NCI-H82 (cell line): ENCODE results near the gene SERPINB8.

Experiments
- DNase-seq: peaks from one replicate; lab custom pipeline; 2025; lab: John Stamatoyannopoulos, UW

Gene SERPINB8

DNA sequence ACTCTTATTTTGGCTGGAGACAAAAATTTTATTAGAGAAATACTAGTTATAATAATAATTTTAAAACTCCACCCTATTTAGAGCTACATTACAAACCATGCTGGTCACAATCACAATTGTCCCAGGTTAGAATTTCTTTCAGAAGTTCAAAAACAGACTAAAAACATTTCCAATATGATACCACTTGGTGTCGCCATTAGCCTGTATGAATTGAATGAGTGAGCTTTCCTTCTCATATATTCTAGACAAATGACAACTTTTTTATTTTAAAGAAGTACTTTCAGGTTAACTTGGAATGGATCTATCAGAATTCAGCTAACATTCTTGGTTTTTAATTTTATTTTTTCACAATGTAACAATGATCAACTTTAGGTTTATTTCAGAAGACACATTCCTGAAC is 48.0 kb downstream of the SERPINB8 start:
- DNase-seq = peak; percentile 49

DNA sequence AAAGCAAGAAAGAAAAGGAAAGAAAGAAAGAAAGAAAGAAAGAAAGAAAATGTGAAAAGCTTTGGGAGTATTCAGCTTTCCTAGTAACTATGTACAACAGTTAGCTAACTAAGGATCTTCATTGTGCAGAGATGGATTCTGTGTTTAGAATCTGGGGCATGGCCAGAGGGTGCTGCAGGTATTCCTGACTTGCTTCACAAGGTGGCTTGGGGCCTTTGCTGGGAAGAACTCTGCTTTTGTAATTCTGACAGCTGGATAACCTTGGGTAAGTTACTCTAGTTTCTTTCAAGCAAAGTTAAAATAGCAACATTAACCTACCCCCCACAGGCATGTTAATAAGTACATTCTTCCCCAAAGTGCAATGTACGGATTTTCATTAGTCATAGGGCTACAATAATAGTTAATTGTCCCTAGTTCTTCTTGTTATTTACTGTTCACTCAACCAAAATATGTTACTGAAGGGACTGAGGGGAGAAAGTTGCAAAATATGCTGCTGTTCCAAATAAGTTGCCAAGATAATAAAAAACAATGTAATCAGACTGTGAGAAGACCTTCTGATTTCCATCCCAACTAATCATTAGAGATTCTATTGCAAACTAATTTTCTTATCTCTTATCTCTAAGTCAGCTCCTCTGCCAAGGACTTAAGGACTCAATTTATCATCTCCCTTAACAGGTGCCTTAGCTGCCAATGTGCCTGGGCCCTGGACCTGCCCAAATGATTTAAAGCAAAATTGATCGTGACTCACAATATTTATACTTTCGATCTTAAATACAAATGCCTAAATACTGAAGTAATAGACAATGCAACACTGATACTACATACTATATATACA is 50.3 kb downstream of the SERPINB8 start:
- no peak for DNase-seq

DNA sequence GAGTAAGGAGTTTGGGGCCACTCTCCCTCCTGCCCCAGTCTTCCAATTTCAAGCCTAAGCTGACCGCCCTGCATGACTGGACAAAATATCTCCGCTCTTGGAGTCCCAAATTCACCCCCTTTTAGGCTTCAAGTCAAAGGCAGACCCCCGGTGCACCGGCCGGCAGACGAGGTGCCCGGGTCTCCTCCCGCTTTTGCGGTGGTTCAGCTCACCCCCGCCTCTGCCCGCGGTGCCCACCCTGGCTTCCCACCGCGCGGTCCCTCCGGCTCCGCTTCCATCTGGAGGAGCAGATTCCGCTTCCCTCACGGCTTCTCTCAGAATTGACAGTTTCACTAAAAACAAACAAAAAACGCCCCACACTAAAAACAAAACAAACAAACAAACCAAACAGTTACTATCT is 56.5 kb downstream of the SERPINB8 start:
- no peak for DNase-seq

DNA sequence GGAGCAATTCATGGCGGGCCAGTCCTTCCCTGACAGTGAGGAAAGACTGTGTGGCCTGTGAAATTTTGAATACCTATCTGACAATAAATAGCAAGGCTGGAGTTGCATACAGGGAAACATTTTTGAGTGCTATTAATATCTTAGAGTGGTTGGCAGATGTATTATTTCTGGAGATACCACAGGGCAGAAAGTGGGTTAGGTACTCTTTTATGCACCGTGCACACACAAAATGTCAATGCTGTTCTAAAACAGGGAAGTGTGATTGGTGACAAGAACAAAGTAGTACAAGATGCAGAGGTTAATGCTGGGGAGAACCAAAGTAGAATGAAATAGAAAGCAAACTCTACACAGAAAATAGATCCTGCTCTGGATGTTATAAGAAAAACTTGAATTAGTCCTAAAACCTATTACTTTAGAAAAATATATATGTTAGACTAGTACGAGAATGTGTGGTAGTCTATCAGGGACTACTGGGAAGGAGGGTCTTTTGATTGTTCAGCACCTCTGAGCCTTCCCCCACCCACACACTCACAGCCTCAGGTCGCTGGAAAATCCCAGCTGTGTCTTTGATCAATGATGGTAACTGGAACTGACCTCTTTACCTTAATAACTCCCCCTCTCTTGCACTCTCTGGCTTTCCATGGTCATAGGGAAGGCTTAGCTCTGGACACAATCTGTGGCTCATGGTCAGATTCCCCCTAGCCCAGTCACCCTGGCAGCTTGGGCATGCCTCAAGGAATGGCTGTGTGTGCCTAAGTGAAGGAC is 58.2 kb downstream of the SERPINB8 start:
- DNase-seq = no peak

DNA sequence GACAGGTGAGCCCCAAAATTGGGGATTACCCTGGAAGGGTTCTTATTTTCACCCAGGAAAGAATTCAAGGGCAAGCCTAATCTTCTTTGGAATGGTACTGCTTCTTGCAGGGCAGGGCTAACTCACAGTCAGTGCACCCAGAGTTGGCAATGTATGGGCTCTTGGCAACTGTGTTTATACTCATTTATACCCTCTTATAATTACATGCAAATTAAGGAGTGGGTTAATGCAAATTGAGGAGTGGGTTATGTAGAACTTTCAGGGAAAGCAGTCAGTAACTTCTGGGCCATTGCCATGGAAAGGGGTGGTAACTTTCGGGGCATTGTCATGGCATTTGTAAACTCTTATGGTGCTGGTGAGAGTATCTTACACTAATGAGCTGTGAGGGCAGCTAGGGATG is 59.2 kb downstream of the SERPINB8 start:
- no peak for DNase-seq

DNA sequence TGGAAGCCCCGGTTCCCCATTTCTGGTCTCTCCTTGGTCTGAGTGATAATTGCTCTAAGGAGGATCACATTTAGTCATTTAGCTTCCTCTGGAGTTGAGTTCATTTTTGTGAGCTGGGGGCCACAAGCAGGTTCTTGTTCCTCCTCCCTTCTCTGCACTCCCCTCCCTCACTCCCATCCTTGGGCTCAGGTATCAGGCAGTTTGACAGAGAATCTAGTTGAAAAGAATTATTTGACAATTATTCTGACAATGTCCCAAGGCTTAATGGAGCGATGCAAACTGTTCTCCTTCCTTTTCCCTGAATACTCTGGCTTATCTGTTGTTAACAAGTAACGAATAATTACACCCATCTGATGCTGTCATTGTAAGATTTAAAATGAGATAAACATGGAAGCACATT is 61.5 kb downstream of the SERPINB8 start:
- no peak for DNase-seq

DNA sequence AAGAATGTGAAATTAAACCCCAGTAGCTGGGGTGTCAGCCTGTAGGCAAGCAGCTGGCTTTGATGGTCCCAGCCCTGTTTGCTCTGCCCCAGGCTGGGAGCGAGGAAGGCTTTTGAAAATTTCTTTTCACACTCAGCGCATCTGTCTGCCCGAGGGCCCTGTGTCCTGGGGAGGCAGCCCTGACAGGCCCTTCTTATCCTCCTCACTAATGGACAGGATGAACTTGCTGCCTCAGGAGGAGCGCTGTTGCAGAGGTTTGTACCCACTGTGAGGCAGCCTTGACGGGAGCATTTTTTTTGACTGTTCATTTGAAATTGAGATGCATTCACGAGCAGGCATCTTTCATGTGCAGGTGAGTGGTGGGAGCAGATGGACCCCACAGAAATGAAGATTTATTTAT is 62.4 kb downstream of the SERPINB8 start:
- no peak for DNase-seq

DNA sequence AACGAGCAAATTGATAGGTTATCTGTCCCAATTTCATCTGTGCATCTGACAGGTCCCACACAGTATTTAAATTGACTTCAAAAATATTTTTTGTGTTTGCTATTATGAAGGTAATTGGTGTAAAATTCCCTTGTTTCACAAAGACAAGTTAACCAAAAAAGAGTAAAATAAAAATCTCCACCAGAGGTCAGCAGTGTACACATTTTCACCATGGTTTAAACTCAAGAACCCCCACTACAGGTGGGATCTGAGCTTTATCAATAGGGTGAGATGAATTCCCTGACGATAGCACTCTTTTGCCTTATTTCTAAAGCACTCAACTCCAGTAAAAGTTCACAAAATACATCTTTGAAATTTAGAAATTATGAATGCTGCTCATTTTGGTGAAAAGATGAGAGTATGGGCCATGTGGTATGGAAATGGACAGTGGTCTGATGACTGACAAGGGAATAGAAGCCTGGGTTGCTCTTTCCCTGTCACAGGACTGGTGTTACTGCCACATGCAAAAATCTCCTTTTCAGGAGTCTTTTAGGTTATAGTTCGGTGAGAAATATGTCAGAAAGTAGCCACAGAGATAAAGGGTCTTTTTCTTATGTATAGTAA is 68.0 kb downstream of the SERPINB8 start:
- peak; percentile 60 for DNase-seq
